CD4-positive, alpha-beta T cell (primary cell): ENCODE results near the gene WDR91. TPM values are rescaled to one million over a fixed set of nuclear protein-coding genes. Genes with fewer than 3 reads are reported as not detected.
"Not testable (repeated sequence)": the region's sequence is repeated elsewhere in the genome, so short reads cannot be mapped to it uniquely, and the experiment has no call there.

Source experiments
- ATAC-seq: fragments of 200-7000 bp; cut with Tn5 transposase; one replicate; pipeline ENCODE4 v1.10.0; 2022; ENCODE audit warnings: mild to moderate bottlenecking; ENCODE audit not compliant: poor library complexity
- CTCF ChIA-PET: fragments of 350-600 bp; sonication (Branson Sonifier 250); formaldehyde crosslinking; loops from one replicate; lab custom pipeline; 2021; ENCODE audit warnings: antibody characterized with exemption, inconsistent platforms; lab: Charles Lee
- POLR2A ChIA-PET: fragments of 350-600 bp; sonication (Branson Sonifier 250); formaldehyde crosslinking; loops from one replicate; lab custom pipeline; 2021; ENCODE audit warnings: antibody characterized with exemption, inconsistent platforms; lab: Charles Lee
- DNase-seq, 14 experiments: peaks; one replicate each; pipeline ENCODE4 v3.0.0-alpha.2; 2013 to 2020; ENCODE audit warnings: mixed read lengths in 2 of 14
- H3K27ac ChIP-seq, 2 donors: one replicate each; pipeline versions ENCODE4 v1.5.1 to v1.7.0; 2013; ENCODE audit warnings: low read length in 2 of 2, low read depth in 1 of 2, mild to moderate bottlenecking in 1 of 2
- H3K27me3 ChIP-seq, 2 experiments: 1 replicate in 1 of 2; 2 replicates in 1 of 2; pipeline versions ENCODE4 v1.6.1 to v1.7.0; 2013; ENCODE audit warnings: low read length in 2 of 2, control low read depth in 1 of 2, mild to moderate bottlenecking in 1 of 2, moderate library complexity in 1 of 2; ENCODE audit not compliant: insufficient read depth in 2 of 2, control insufficient read depth in 1 of 2
- H3K36me3 ChIP-seq: one replicate; pipeline ENCODE4 v1.6.1; 2013; ENCODE audit warnings: low read length, control low read depth; ENCODE audit not compliant: insufficient read depth
- H3K4me1 ChIP-seq: one replicate; pipeline ENCODE4 v1.6.1; 2013; ENCODE audit warnings: low read length, control low read depth; ENCODE audit not compliant: insufficient read depth
- H3K4me3 ChIP-seq: one replicate; pipeline ENCODE4 v1.5.1; 2013; ENCODE audit warnings: mild to moderate bottlenecking, low read length, moderate library complexity
- H3K9me3 ChIP-seq, 2 experiments: 1 replicate in 1 of 2; 2 replicates in 1 of 2; pipeline versions ENCODE4 v1.6.1 to v1.7.0; 2013; ENCODE audit warnings: low read length in 2 of 2, mild to moderate bottlenecking in 2 of 2, control low read depth in 1 of 2, moderate library complexity in 1 of 2; ENCODE audit not compliant: control insufficient read depth in 1 of 2, insufficient read depth in 1 of 2
- H3K27ac Mint-ChIP-seq: one replicate; pipeline ENCODE4 v1.8.0; 2020; ENCODE audit warnings: mixed read lengths
- H3K27me3 Mint-ChIP-seq: one replicate; pipeline ENCODE4 v1.8.0; 2021; ENCODE audit warnings: mixed read lengths
- H3K36me3 Mint-ChIP-seq: one replicate; pipeline ENCODE4 v1.8.0; 2021; ENCODE audit warnings: low read depth, mixed read lengths
- H3K4me1 Mint-ChIP-seq: one replicate; pipeline ENCODE4 v1.8.0; 2021; ENCODE audit warnings: low read depth, mixed read lengths
- H3K4me3 Mint-ChIP-seq: one replicate; pipeline ENCODE4 v1.8.0; 2020; ENCODE audit warnings: mild to moderate bottlenecking, mixed read lengths
- H3K9me3 Mint-ChIP-seq: one replicate; pipeline ENCODE4 v1.8.0; 2020; ENCODE audit warnings: mixed read lengths
- intact Hi-C, 2 experiments: fragments of 100-400 bp; cut with DNase I in 1 of 2; cut with micrococcal nuclease in 1 of 2; formaldehyde crosslinking; loops; one replicate each; pipeline versions ENCODE4 v1.15.1 to v1.9.0; 2023 to 2025; cut with DNase I, micrococcal nuclease
- total RNA-seq, 174 experiments: library from RNA in 2 of 174; stranded (reverse) in 2 of 174; gene quantifications; one replicate each; pipeline ENCODE4 v1.2.3 and lab custom pipeline; 2021 to 2026
- TF ChIP-seq, protein P1 (sequence below): fragments of 200-600 bp; IDR thresholded peaks from one replicate; pipeline ENCODE4 v1.8.0; 2022; ENCODE audit warnings: antibody characterized with exemption, mild to moderate bottlenecking

WDR91 gene
- total RNA-seq, 2 experiments from 2014 or later: 39.9 to 41.7 TPM

DNA sequence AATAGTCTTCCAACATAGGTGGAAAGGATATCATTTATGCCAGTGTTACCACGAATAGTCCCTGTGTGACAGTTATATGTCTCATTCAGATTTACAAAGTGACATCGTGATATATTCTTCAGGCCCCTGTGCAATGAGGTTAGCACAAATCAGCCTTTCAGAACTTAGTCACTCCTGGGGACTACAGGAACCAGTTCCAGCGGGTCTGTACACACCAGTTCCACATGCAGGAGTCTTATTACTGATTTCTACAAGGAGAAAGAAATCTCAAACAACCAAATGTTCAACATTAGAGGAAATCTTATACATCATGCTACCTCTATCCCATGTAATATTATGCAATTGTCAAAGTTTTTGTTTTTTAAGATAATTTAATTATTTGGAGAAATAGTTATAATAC, 4.4 kb upstream of the WDR91 start:
- CTCF ChIA-PET: no interaction called here
- ATAC-seq (no peak), DNase-seq (no peak)
- peaks cover 10% of the 10 kb centered on the region for H3K4me1 ChIP-seq
- no peak overlapping the region for H3K4me3 ChIP-seq
- TF ChIP-seq, protein P1, sequence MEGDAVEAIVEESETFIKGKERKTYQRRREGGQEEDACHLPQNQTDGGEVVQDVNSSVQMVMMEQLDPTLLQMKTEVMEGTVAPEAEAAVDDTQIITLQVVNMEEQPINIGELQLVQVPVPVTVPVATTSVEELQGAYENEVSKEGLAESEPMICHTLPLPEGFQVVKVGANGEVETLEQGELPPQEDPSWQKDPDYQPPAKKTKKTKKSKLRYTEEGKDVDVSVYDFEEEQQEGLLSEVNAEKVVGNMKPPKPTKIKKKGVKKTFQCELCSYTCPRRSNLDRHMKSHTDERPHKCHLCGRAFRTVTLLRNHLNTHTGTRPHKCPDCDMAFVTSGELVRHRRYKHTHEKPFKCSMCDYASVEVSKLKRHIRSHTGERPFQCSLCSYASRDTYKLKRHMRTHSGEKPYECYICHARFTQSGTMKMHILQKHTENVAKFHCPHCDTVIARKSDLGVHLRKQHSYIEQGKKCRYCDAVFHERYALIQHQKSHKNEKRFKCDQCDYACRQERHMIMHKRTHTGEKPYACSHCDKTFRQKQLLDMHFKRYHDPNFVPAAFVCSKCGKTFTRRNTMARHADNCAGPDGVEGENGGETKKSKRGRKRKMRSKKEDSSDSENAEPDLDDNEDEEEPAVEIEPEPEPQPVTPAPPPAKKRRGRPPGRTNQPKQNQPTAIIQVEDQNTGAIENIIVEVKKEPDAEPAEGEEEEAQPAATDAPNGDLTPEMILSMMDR: no peak
- Mint-ChIP-seq H3K36me3 (peaks cover 4% of the 10 kb centered on the region), H3K4me1 (peaks cover 11% of the 10 kb centered on the region), H3K27me3 (no peaks in the 10 kb centered on the region), H3K4me3 (no peak overlapping the region), H3K27ac (no peak overlapping the region), H3K9me3 (no peaks in the 10 kb centered on the region)
- no peaks in the 10 kb centered on the region for H3K9me3 ChIP-seq
- no peaks in the 10 kb centered on the region for H3K27me3 ChIP-seq
- intact Hi-C loops: no loop called here
- H3K27ac ChIP-seq: no peak overlapping the region
- no peaks in the 10 kb centered on the region for H3K36me3 ChIP-seq
- POLR2A ChIA-PET: no interaction called here

DNA sequence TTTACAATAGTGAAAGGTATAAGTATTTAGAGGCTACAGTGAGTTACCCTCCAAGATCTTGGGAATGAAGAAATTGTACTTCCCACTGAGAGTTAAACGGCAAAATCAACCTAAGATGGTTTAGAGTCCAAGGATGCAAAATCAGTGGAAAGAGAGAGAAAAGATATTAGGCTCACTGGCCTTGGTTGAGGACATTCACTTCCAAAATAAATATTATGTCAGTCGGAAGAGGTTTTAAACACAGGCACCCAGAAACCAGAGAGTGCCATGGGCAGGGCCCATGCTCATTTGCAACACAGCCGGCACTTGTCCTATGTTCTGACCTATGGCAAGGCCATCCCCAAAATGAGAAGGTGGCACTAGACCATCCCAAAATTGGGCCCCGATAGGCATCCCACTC, 3.9 kb upstream of the WDR91 start:
- no peak overlapping the region for H3K27ac ChIP-seq
- intact Hi-C loops: no loop called here
- no peaks in the 10 kb centered on the region for H3K9me3 ChIP-seq
- no peaks in the 10 kb centered on the region for H3K27me3 ChIP-seq
- ChIA-PET CTCF (no interaction called here), POLR2A (no interaction called here)
- DNase-seq: no peak
- TF ChIP-seq, protein P1: no peak
- H3K36me3 ChIP-seq: no peaks in the 10 kb centered on the region
- Mint-ChIP-seq H3K27me3 (no peaks in the 10 kb centered on the region), H3K4me3 (no peak overlapping the region), H3K9me3 (no peaks in the 10 kb centered on the region), H3K4me1 (peaks cover 16% of the 10 kb centered on the region), H3K36me3 (peaks cover 4% of the 10 kb centered on the region), H3K27ac (no peak overlapping the region)
- H3K4me1 ChIP-seq: peaks cover 15% of the 10 kb centered on the region
- H3K4me3 ChIP-seq: no peak overlapping the region
- ATAC-seq: no peak

DNA sequence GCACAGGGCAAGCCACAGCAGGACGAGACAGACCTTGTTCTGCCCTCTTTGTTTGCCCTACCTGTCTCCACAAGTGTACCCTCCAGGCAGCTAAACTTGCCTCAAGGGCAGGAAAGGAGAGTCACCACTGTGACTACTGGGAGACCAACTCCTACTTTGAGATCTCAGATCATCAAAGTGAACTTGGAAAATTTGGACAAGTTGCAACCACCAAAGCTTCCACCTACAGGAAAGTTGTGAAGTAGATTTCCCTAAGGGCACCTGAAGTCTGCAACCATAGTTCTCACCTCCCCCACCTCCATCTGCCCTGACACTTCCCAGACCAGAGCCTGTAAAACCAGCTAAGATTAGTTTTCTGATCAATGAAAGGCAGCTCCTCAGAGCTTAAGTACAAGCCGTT, 2.5 kb upstream of the WDR91 start:
- H3K9me3 Mint-ChIP-seq: no peaks in the 10 kb centered on the region
- DNase-seq: no peak
- no peak overlapping the region for H3K4me3 ChIP-seq
- peak overlapping the region; percentile 57 for H3K4me3 Mint-ChIP-seq
- H3K36me3 Mint-ChIP-seq: peaks cover 4% of the 10 kb centered on the region
- CTCF ChIA-PET: no interaction called here
- no peaks in the 10 kb centered on the region for H3K27me3 ChIP-seq
- H3K4me1 Mint-ChIP-seq: peaks cover 21% of the 10 kb centered on the region
- no peaks in the 10 kb centered on the region for H3K9me3 ChIP-seq
- no peak for ATAC-seq
- intact Hi-C loops: loop anchor here (5.0 kb wide), 8 partner anchors 47 to 897 kb away; partner anchors contain the start of genes AGBL3 (in 1 of the 2), AKR1B1 (in 1 of the 2), MTPN (in 1 of the 2) and NUP205 (in 1 of the 2)
- TF ChIP-seq, protein P1: no peak
- H3K27ac ChIP-seq: no peak overlapping the region
- no peaks in the 10 kb centered on the region for H3K27me3 Mint-ChIP-seq
- H3K4me1 ChIP-seq: peaks cover 25% of the 10 kb centered on the region
- no peaks in the 10 kb centered on the region for H3K36me3 ChIP-seq
- peak overlapping the region; percentile 34 for H3K27ac Mint-ChIP-seq
- POLR2A ChIA-PET: interaction anchor here (1.4 kb wide), 1 partner anchor 43 kb away, joined by 3 read pairs; the partner anchor contains the start of gene CYREN

DNA sequence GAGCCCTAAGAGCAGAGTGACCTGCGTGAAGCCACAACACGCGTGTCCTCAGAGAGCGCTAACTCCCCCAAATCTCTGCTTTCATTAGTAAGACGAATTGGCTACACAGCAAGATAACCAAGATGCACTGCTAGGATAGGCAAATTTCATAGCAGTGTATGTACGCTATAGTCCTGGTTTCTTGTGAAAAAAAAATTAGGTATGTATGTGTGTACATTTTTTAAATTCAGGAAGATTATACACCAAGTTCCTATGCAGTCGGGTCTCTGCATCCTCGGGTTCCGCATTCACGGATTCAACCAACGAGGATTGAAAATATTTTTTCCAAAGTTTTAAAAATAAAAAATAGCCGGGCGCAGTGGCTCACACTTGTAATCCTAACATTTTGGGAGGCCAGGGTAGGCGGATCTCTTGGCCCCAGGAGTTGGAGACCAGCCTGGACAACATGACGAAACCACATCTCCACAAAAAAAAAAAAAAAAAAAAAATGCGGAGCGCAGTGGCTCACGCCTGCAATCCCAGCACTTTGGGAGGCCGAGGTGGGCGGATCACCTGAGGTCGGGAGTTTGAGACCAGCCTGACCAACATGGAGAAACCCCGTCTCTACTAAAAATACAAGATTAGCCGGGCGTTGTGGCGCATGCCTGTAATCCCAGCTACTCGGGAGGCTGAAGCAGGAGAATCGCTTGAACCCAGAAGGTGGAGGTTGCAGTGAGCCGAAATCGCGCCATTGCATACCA, 790 bp upstream of the WDR91 start:
- not testable (repeated sequence) for H3K27me3 Mint-ChIP-seq, ATAC-seq, H3K36me3 ChIP-seq, H3K27me3 ChIP-seq, H3K9me3 ChIP-seq, DNase-seq, H3K9me3 Mint-ChIP-seq
- intact Hi-C loops: loop anchor here (1.0 to 5.0 kb wide), 11 partner anchors 45 to 895 kb away; partner anchors contain the start of genes AGBL3 (in 2 of the 2), AKR1B1 (in 1 of the 2), BPGM (in 1 of the 2) and MTPN (in 1 of the 2)
- H3K4me1 Mint-ChIP-seq: peaks cover 38% of the 10 kb centered on the region
- Histone ChIP-seq H3K4me1 (peaks cover 37% of the 10 kb centered on the region), H3K27ac (peak overlapping the region; percentile 56 to 61), H3K4me3 (peak overlapping the region; percentile 95)
- ChIA-PET POLR2A (interaction anchor here (1.0 to 4.0 kb wide), 9 partner anchors 10 to 565 kb away, joined by 3 to 49 read pairs (median 7); partner anchors contain the start of genes AGBL3, CYREN, NUP205 and TMEM140), CTCF (interaction anchor here (0.7 to 1.9 kb wide), 2 partner anchors 226 to 227 kb away, joined by 4 to 6 read pairs; partner anchors contain the start of gene AGBL3)
- H3K36me3 Mint-ChIP-seq: peaks cover 17% of the 10 kb centered on the region
- H3K27ac Mint-ChIP-seq: peak overlapping the region; percentile 92
- peak overlapping the region; percentile 95 for H3K4me3 Mint-ChIP-seq
